Osteocyte (in vitro differentiated cells): ENCODE data around the gene CCNY. TPM values are rescaled to one million over a fixed set of nuclear protein-coding genes. Genes with fewer than 3 reads are reported as not detected.

Experiments used
- DNase-seq: peaks from one replicate; pipeline ENCODE4 v3.0.0; 2021; ENCODE audit warnings: mixed read lengths; ENCODE audit not compliant: unreplicated experiment; ENCODE audit errors: extremely low spot score
- H3K27ac Mint-ChIP-seq: one replicate; pipeline ENCODE4 v1.8.0; 2021; ENCODE audit warnings: mild to moderate bottlenecking, mixed read lengths; ENCODE audit not compliant: unreplicated experiment
- H3K27me3 Mint-ChIP-seq: one replicate; pipeline ENCODE4 v1.8.0; 2021; ENCODE audit warnings: mixed read lengths; ENCODE audit not compliant: unreplicated experiment
- H3K36me3 Mint-ChIP-seq: one replicate; pipeline ENCODE4 v1.8.0; 2021; ENCODE audit warnings: mixed read lengths; ENCODE audit not compliant: unreplicated experiment
- H3K4me1 Mint-ChIP-seq: one replicate; pipeline ENCODE4 v1.8.0; 2021; ENCODE audit warnings: mixed read lengths; ENCODE audit not compliant: unreplicated experiment
- H3K4me3 Mint-ChIP-seq: one replicate; pipeline ENCODE4 v1.8.0; 2021; ENCODE audit warnings: mild to moderate bottlenecking, moderate library complexity, mixed read lengths; ENCODE audit not compliant: unreplicated experiment
- H3K9me3 Mint-ChIP-seq: one replicate; pipeline ENCODE4 v1.8.0; 2021; ENCODE audit warnings: mixed read lengths; ENCODE audit not compliant: unreplicated experiment
- CTCF ChIP-seq: fragments of 200-600 bp; sonication (generic); IDR thresholded peaks from 2 replicates; pipeline ENCODE4 v1.5.0; 2021; ENCODE audit warnings: antibody characterized with exemption, mild to moderate bottlenecking, moderate library complexity
- total RNA-seq: library from RNA; stranded (reverse); gene quantifications from 2 replicates; pipeline ENCODE4 v1.2.1, GENCODE V29; 2021

The CCNY gene
- total RNA-seq, 1 donor from 2014 or later: 76.4 TPM

GRCh38 chr10:35466170-35466569 lies 129.9 kb downstream of the CCNY start:
- TF ChIP-seq CTCF: no peak
- Mint-ChIP-seq H3K27me3 (no peaks in the 10 kb centered on the region), H3K36me3 (no peaks in the 10 kb centered on the region), H3K27ac (no peak overlapping the region), H3K9me3 (no peaks in the 10 kb centered on the region), H3K4me1 (peaks cover 30% of the 10 kb centered on the region), H3K4me3 (no peak overlapping the region)
- no peak for DNase-seq

GRCh38 chr10:35466661-35467060 lies 130.4 kb downstream of the CCNY start:
- no peaks in the 10 kb centered on the region for H3K9me3 Mint-ChIP-seq
- DNase-seq: no peak
- no peak for TF ChIP-seq CTCF

GRCh38 chr10:35467186-35467585 lies 130.9 kb downstream of the CCNY start:
- no peak for TF ChIP-seq CTCF
- H3K36me3 Mint-ChIP-seq: no peaks in the 10 kb centered on the region
- DNase-seq: no peak
- no peak overlapping the region for H3K27ac Mint-ChIP-seq
- H3K4me3 Mint-ChIP-seq: no peak overlapping the region
- H3K4me1 Mint-ChIP-seq: peaks cover 22% of the 10 kb centered on the region
- H3K9me3 Mint-ChIP-seq: no peaks in the 10 kb centered on the region
- H3K27me3 Mint-ChIP-seq: no peaks in the 10 kb centered on the region

More at GRCh38 chr10:35466661-35467060, 130.4 kb downstream of the CCNY start:
- no peaks in the 10 kb centered on the region for H3K36me3 Mint-ChIP-seq
- no peak overlapping the region for H3K4me3 Mint-ChIP-seq
- peaks cover 25% of the 10 kb centered on the region for H3K4me1 Mint-ChIP-seq
- no peaks in the 10 kb centered on the region for H3K27me3 Mint-ChIP-seq
- no peak overlapping the region for H3K27ac Mint-ChIP-seq

GRCh38 chr10:35470248-35470924 lies 134.1 kb downstream of the CCNY start:
- peaks cover 9% of the 10 kb centered on the region for H3K4me1 Mint-ChIP-seq
- H3K36me3 Mint-ChIP-seq: no peaks in the 10 kb centered on the region
- TF ChIP-seq CTCF: no peak
- no peaks in the 10 kb centered on the region for H3K27me3 Mint-ChIP-seq
- DNase-seq: no peak
- no peak overlapping the region for H3K4me3 Mint-ChIP-seq
- no peaks in the 10 kb centered on the region for H3K9me3 Mint-ChIP-seq
- no peak overlapping the region for H3K27ac Mint-ChIP-seq

GRCh38 chr10:35470925-35471315 lies 134.6 kb downstream of the CCNY start:
- H3K36me3 Mint-ChIP-seq: no peaks in the 10 kb centered on the region
- no peaks in the 10 kb centered on the region for H3K9me3 Mint-ChIP-seq
- H3K27me3 Mint-ChIP-seq: no peaks in the 10 kb centered on the region
- no peak for DNase-seq
- peaks cover 9% of the 10 kb centered on the region for H3K4me1 Mint-ChIP-seq
- H3K4me3 Mint-ChIP-seq: no peak overlapping the region
- no peak for TF ChIP-seq CTCF
- no peak overlapping the region for H3K27ac Mint-ChIP-seq
